ENCODE results near the gene EMILIN3. TPM values are rescaled to one million over a fixed set of nuclear protein-coding genes. Genes with fewer than 3 reads are reported as not detected.

The EMILIN3 gene
- total RNA-seq, 4 donors from 2014 or later, result 0.40 to 1.5 (median 0.90) TPM

DNA sequence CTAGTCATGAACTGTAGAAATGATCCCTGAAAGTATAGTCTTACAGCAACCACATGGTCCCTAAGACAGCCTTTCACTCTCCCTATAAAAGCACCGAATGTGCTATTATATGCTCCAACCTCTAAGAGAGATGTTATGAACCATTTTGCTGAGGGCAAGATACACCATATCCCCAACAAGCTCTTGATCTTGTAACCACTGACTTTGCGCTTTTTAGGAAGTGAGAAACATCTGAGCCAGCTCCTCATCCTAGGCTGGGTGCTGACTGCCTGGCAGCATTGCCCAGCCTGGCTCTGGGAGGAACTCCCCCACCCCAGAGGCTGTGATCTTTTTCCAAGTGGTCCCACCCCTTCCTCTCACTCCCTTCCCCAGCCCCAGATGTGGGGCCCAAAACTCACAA, 3.1 kb upstream of the EMILIN3 start:
- H3K4me3 ChIP-seq, result no peak overlapping the region
- no peaks in the 10 kb centered on the region for H3K36me3 ChIP-seq
- in situ Hi-C loops (cut with MboI; ENCODE audit: low pct_ligation_motif_present in 1 of 4, low pct_unique_long_range_greater_than_20kb in 1 of 4, low sequenced_read_pairs in 3 of 4) (no loop called here), intact Hi-C loops (cut with DNase I; ENCODE audit: low total_unique reads) (no loop called here)
- TF ChIP-seq CTCF (IDR thresholded peaks at IDR 0.05) (no peak), POLR2A (IDR thresholded peaks at IDR 0.05) (no peak), EP300 (IDR thresholded peaks at IDR 0.05; ENCODE audit: low read depth) (no peak), POLR2AphosphoS5 (IDR thresholded peaks at IDR 0.05) (no peak)
- H3K27ac ChIP-seq, result no peak overlapping the region
- H3K9me3 ChIP-seq, result no peaks in the 10 kb centered on the region
- peaks cover 43% of the 10 kb centered on the region for H3K27me3 ChIP-seq
- peaks cover 5 to 11% (median 9%) of the 10 kb centered on the region in 4 donors for H3K4me1 ChIP-seq
- 71 to 72% methylated on average over 2 of the region's 2 CpGs for WGBS, 2 donors (ENCODE audit: low coverage in 1 of 2)
- DNase-seq, result no peak

DNA sequence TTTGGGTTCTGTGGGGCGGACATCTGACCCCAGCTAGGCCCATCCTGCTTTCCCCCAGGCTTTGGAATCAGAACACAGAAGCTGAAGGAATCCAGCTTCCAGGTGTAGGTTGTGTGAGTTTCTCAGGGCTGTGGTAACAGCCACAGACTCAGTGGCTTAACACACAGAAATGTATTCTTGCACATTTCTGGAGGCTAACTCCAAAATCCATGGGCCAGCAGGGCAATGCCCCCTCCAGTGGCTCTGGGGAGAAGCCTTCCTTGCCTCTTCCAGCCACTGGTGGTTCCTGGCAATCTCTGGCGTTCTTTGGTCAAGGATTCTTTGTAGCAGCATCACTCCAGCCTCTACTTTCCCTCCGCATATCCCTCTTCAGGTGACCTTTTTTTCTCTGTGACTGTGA, 1.3 kb upstream of the EMILIN3 start:
- H3K27ac ChIP-seq, result no peak overlapping the region
- in situ Hi-C loops (cut with MboI; ENCODE audit: low pct_ligation_motif_present in 1 of 4, low pct_unique_long_range_greater_than_20kb in 1 of 4, low sequenced_read_pairs in 3 of 4) (no loop called here), intact Hi-C loops (cut with DNase I; ENCODE audit: low total_unique reads) (no loop called here)
- WGBS, 2 donors (ENCODE audit: low coverage in 1 of 2), result 77% methylated on average over 3 of the region's 3 CpGs; no CpG with 5 or more reads in 1 of the 2 donors
- TF ChIP-seq EP300 (IDR thresholded peaks at IDR 0.05; ENCODE audit: low read depth) (no peak), CTCF (IDR thresholded peaks at IDR 0.05) (no peak), POLR2AphosphoS5 (IDR thresholded peaks at IDR 0.05) (no peak), POLR2A (IDR thresholded peaks at IDR 0.05) (no peak)
- no peak for DNase-seq
- H3K27me3 ChIP-seq, result peaks cover 54% of the 10 kb centered on the region
- no peaks in the 10 kb centered on the region for H3K36me3 ChIP-seq
- H3K9me3 ChIP-seq, result no peaks in the 10 kb centered on the region
- no peak overlapping the region for H3K4me3 ChIP-seq
- H3K4me1 ChIP-seq, result peaks cover 5 to 11% (median 9%) of the 10 kb centered on the region in 4 donors

- Histone ChIP-seq H3K4me3 (no peak overlapping the region), H3K27me3 (peaks cover 54% of the 10 kb centered on the region), H3K4me1 (peaks cover 5 to 11% (median 9%) of the 10 kb centered on the region in 4 donors), H3K9me3 (no peaks in the 10 kb centered on the region), H3K36me3 (no peaks in the 10 kb centered on the region), H3K27ac (no peak overlapping the region)
- intact Hi-C loops (cut with DNase I; ENCODE audit: low total_unique reads), result no loop called here
- WGBS, 2 donors (ENCODE audit: low coverage in 1 of 2), result 70 to 74% methylated on average over 3 to 13 of the region's 13 CpGs
- no peak for DNase-seq
- in situ Hi-C loops (cut with MboI; ENCODE audit: low pct_ligation_motif_present in 1 of 4, low pct_unique_long_range_greater_than_20kb in 1 of 4, low sequenced_read_pairs in 3 of 4), result no loop called here
- TF ChIP-seq POLR2A (IDR thresholded peaks at IDR 0.05) (no peak), CTCF (IDR thresholded peaks at IDR 0.05) (no peak), EP300 (IDR thresholded peaks at IDR 0.05; ENCODE audit: low read depth) (no peak), POLR2AphosphoS5 (IDR thresholded peaks at IDR 0.05) (no peak)
These were observed 726 bp upstream of the EMILIN3 start for GRCh38 chr20:41367393-41367695.

- Histone ChIP-seq H3K4me3 (peak overlapping the region in 3 of 4 donors; percentile 23 to 48 (median 32)), H3K27me3 (peaks cover 54% of the 10 kb centered on the region), H3K36me3 (no peaks in the 10 kb centered on the region), H3K4me1 (peaks cover 5 to 11% (median 9%) of the 10 kb centered on the region in 4 donors), H3K27ac (no peak overlapping the region), H3K9me3 (no peaks in the 10 kb centered on the region)
- intact Hi-C loops (cut with DNase I; ENCODE audit: low total_unique reads), result loop anchor here (2.0 kb wide), 1 partner anchor 21 kb away; no protein-coding TSS in a partner anchor
- TF ChIP-seq POLR2A (IDR thresholded peaks at IDR 0.05) (no peak), POLR2AphosphoS5 (IDR thresholded peaks at IDR 0.05) (no peak), CTCF (IDR thresholded peaks at IDR 0.05) (no peak), EP300 (IDR thresholded peaks at IDR 0.05; ENCODE audit: low read depth) (no peak)
- in situ Hi-C loops (cut with MboI; ENCODE audit: low pct_ligation_motif_present in 1 of 4, low pct_unique_long_range_greater_than_20kb in 1 of 4, low sequenced_read_pairs in 3 of 4), result no loop called here
- 12% methylated on average over 39 of the region's 76 CpGs; no CpG with 5 or more reads in 1 of the 2 donors for WGBS, 2 donors (ENCODE audit: low coverage in 1 of 2)
- no peak for DNase-seq
These were observed 657 bp downstream of the EMILIN3 start for GRCh38 chr20:41365777-41366545.

Measured in transverse colon (tissue), 4 donors.